ENCODE results near the gene PAX8. TPM values are rescaled to one million over a fixed set of nuclear protein-coding genes. Genes with fewer than 3 reads are reported as not detected.

Gene PAX8
- total RNA-seq, 1 donor from 2014 or later = 0.07 TPM

- DNase-seq (ENCODE audit: low read depth, low spot score) = no peak
Observed at GRCh38 chr2:113268621-113269360, 9.9 kb downstream of the PAX8 start.

GRCh38 chr2:113266431-113266830 is 12.3 kb downstream of the PAX8 start:
- no peak for DNase-seq (ENCODE audit: low read depth, low spot score)

- DNase-seq (ENCODE audit: low read depth, low spot score) = no peak
Observed at GRCh38 chr2:113264713-113265403, 13.9 kb downstream of the PAX8 start.

- DNase-seq (ENCODE audit: low read depth, low spot score) = no peak
Observed at GRCh38 chr2:113263546-113263945, 15.2 kb downstream of the PAX8 start.

- DNase-seq (ENCODE audit: low read depth, low spot score) = no peak
Observed at GRCh38 chr2:113260991-113261390, 17.7 kb downstream of the PAX8 start.

- no peak for DNase-seq (ENCODE audit: low read depth, low spot score)
Observed at GRCh38 chr2:113258471-113259147, 20.1 kb downstream of the PAX8 start.

GRCh38 chr2:113257516-113258264 is 21.0 kb downstream of the PAX8 start:
- DNase-seq (ENCODE audit: low read depth, low spot score) = no peak

- DNase-seq (ENCODE audit: low read depth, low spot score) = no peak
Observed at GRCh38 chr2:113255140-113256070, 23.3 kb downstream of the PAX8 start.

GRCh38 chr2:113253453-113253852 is 25.3 kb downstream of the PAX8 start:
- DNase-seq (ENCODE audit: low read depth, low spot score) = no peak

GRCh38 chr2:113252047-113252590 is 26.6 kb downstream of the PAX8 start:
- no peak for DNase-seq (ENCODE audit: low read depth, low spot score)

- no peak for DNase-seq (ENCODE audit: low read depth, low spot score)
Observed at GRCh38 chr2:113251118-113251517, 27.6 kb downstream of the PAX8 start.

GRCh38 chr2:113248997-113249770 is 29.5 kb downstream of the PAX8 start:
- peak; percentile 27 for DNase-seq (ENCODE audit: low read depth, low spot score)

- no peak for DNase-seq (ENCODE audit: low read depth, low spot score)
Observed at GRCh38 chr2:113246606-113247005, 32.1 kb downstream of the PAX8 start.

- no peak for DNase-seq (ENCODE audit: low read depth, low spot score)
Observed at GRCh38 chr2:113245276-113245711, 33.4 kb downstream of the PAX8 start.

GRCh38 chr2:113242327-113242726 is 36.4 kb downstream of the PAX8 start:
- DNase-seq (ENCODE audit: low read depth, low spot score) = no peak

GRCh38 chr2:113240915-113241911 is 37.5 kb downstream of the PAX8 start:
- peak; percentile 81 for DNase-seq (ENCODE audit: low read depth, low spot score)

GRCh38 chr2:113240150-113240914 is 38.4 kb downstream of the PAX8 start:
- DNase-seq (ENCODE audit: low read depth, low spot score) = peak; percentile 70

Data from pulmonary artery endothelial cell (primary cell).